GM12878 (cell line): Measurements from ENCODE around the gene MZB1. TPM values are rescaled to one million over a fixed set of nuclear protein-coding genes. Genes with fewer than 3 reads are reported as not detected.

Experiments used
- BCL3 ChIP-seq: IDR thresholded peaks from 2 replicates; pipeline ENCODE4 v1.6.1; 2011; ENCODE audit warnings: borderline replicate concordance, low read depth, mild to moderate bottlenecking, moderate library complexity, low read length; ENCODE audit not compliant: insufficient read depth, poor library complexity, severe bottlenecking
- GABPA ChIP-seq: IDR thresholded peaks from 2 replicates; pipeline ENCODE4 v1.6.1; 2014; ENCODE audit warnings: antibody characterized with exemption, low read depth, mild to moderate bottlenecking, inconsistent platforms
- HCFC1 ChIP-seq: fragments of 150-350 bp; IDR thresholded peaks from 2 replicates; pipeline ENCODE4 v1.6.1; 2014; ENCODE audit warnings: low read length
- MEF2B ChIP-seq: fragments of 450-650 bp; IDR thresholded peaks from 2 replicates; pipeline ENCODE4 v1.6.1; 2018; ENCODE audit warnings: mild to moderate bottlenecking, moderate library complexity; ENCODE audit not compliant: partially characterized antibody, poor library complexity, severe bottlenecking
- POLR2AphosphoS2 ChIP-seq: IDR thresholded peaks from 2 replicates; pipeline ENCODE4 v1.6.1; 2011; ENCODE audit warnings: low read depth, mild to moderate bottlenecking, low read length, improper control_type of control experiment, moderate library complexity
- PRDM15 ChIP-seq: fragments of 450-650 bp; formaldehyde crosslinking; IDR thresholded peaks from 2 replicates; pipeline ENCODE4 v1.4.0; 2020; ENCODE audit warnings: mild to moderate bottlenecking, moderate library complexity
- SP1 ChIP-seq: IDR thresholded peaks from one replicate; pipeline ENCODE4 v1.6.1; 2011; ENCODE audit warnings: low read depth, low read length
- TARDBP ChIP-seq: IDR thresholded peaks from 2 replicates; pipeline ENCODE4 v1.6.1; 2016; ENCODE audit warnings: borderline replicate concordance
- YBX1 ChIP-seq: fragments of 450-650 bp; IDR thresholded peaks from 2 replicates; pipeline ENCODE4 v1.6.1; 2016; ENCODE audit warnings: antibody characterized with exemption
- polyA plus RNA-seq, 11 experiments: library from polyadenylated mRNA; depleted of rRNA in 4 of 11; unstranded in 6 of 11; stranded (reverse) in 5 of 11; fragments of >200 nt; fragmentation: Nextera tagmentation in 4 of 11; fragmentation: Illumina TruSeq in 1 of 11; extraction: Ambion mirVana in 4 of 11; extraction: Trizol in 1 of 11; gene quantifications; 1 replicate in 1 of 11; 2 replicates in 10 of 11; pipeline versions ENCODE4 v1.2.1 to v1.2.3, GENCODE V29; 2011 to 2016; ENCODE audit warnings: inconsistent platforms in 2 of 11, missing spikeins in 2 of 11, low read depth in 1 of 11
- total RNA-seq, 4 experiments: library from RNA; depleted of rRNA in 3 of 4; stranded (reverse); fragments of >200 nt in 3 of 4; fragmentation: Illumina TruSeq in 1 of 4; extraction: Trizol in 1 of 4; gene quantifications; 2 replicates each; pipeline versions ENCODE4 v1.2.1 to v1.2.3, GENCODE V29; 2013 to 2021

Gene MZB1
- total and polyA plus RNA-seq, 10 of the 15 experiments (the other 5 are each of a cell fraction or from before 2014, with no cell fraction given): 19.3 to 406 (median 188) TPM

GRCh38 chr5:139435676-139436075 is 46.0 kb upstream of the MZB1 start (continued):
- TF ChIP-seq YBX1: no peak
- no peak for TF ChIP-seq PRDM15 (CRISPR knock-in tag)
- no peak for TF ChIP-seq TARDBP
- no peak for TF ChIP-seq SP1
- no peak for TF ChIP-seq GABPA
- no peak for TF ChIP-seq BCL3
- no peak for TF ChIP-seq POLR2AphosphoS2
- TF ChIP-seq HCFC1: no peak
- no peak for TF ChIP-seq MEF2B
